HG02884 (cell line): ENCODE data around the gene CEBPG.

Source experiments
- ATAC-seq: cut with Tn5 transposase; IDR thresholded peaks from one replicate; pipeline ENCODE4 v1.9.1; 2021; ENCODE audit warnings: mild to moderate bottlenecking, moderate library complexity; ENCODE audit not compliant: unreplicated experiment

Gene CEBPG

GRCh38 chr19:33418871-33419787, 45.6 kb downstream of the CEBPG start:
- ATAC-seq = no peak

- ATAC-seq = no peak
Measured at GRCh38 chr19:33419788-33420130, 46.2 kb downstream of the CEBPG start.

- no peak for ATAC-seq
Measured at GRCh38 chr19:33420821-33421220, 47.3 kb downstream of the CEBPG start.

- ATAC-seq = no peak
Measured at GRCh38 chr19:33421368-33421767, 47.9 kb downstream of the CEBPG start.

GRCh38 chr19:33422369-33423180, 49.1 kb downstream of the CEBPG start:
- ATAC-seq = no peak

GRCh38 chr19:33424181-33424580, 50.7 kb downstream of the CEBPG start:
- no peak for ATAC-seq

- no peak for ATAC-seq
Measured at GRCh38 chr19:33426621-33427361, 53.3 kb downstream of the CEBPG start.

GRCh38 chr19:33427801-33428626, 54.5 kb downstream of the CEBPG start:
- no peak for ATAC-seq

GRCh38 chr19:33428627-33429125, 55.2 kb downstream of the CEBPG start:
- no peak for ATAC-seq

- no peak for ATAC-seq
Measured at GRCh38 chr19:33429891-33430673, 56.6 kb downstream of the CEBPG start.

- no peak for ATAC-seq
Measured at GRCh38 chr19:33430674-33431277, 57.3 kb downstream of the CEBPG start.

GRCh38 chr19:33432015-33432414, 58.5 kb downstream of the CEBPG start:
- no peak for ATAC-seq
